Activated B cell treated with CpG ODN at 0.5 μM for 24 hours (primary cell): Measurements from ENCODE around the gene DGKB. TPM values are rescaled to one million over a fixed set of nuclear protein-coding genes. Genes with fewer than 3 reads are reported as not detected.

Experiments
- ATAC-seq: fragments of 200-7000 bp; cut with Tn5 transposase; one replicate; pipeline ENCODE4 v1.10.0; 2021; ENCODE audit warnings: low read depth, mild to moderate bottlenecking, moderate library complexity
- CTCF ChIA-PET: fragments of 350-600 bp; sonication (Branson Sonifier 250); formaldehyde crosslinking; loops from one replicate; lab custom pipeline; 2021; ENCODE audit warnings: antibody characterized with exemption; lab: Charles Lee
- POLR2A ChIA-PET: fragments of 350-600 bp; sonication (Branson Sonifier 250); formaldehyde crosslinking; loops from one replicate; lab custom pipeline; 2021; ENCODE audit warnings: antibody characterized with exemption; lab: Charles Lee
- DNase-seq: peaks from one replicate; pipeline ENCODE4 v3.0.0; 2022
- H3K27ac Mint-ChIP-seq: one replicate; pipeline ENCODE4 v1.8.0; 2020; ENCODE audit warnings: mixed read lengths
- H3K27me3 Mint-ChIP-seq: one replicate; pipeline ENCODE4 v1.8.0; 2021; ENCODE audit warnings: mixed read lengths
- H3K36me3 Mint-ChIP-seq: one replicate; pipeline ENCODE4 v1.8.0; 2021; ENCODE audit warnings: low read depth, mixed read lengths
- H3K4me1 Mint-ChIP-seq: one replicate; pipeline ENCODE4 v1.8.0; 2021; ENCODE audit warnings: mixed read lengths
- H3K4me3 Mint-ChIP-seq: one replicate; pipeline ENCODE4 v1.8.0; 2020; ENCODE audit warnings: mild to moderate bottlenecking, mixed read lengths
- H3K9me3 Mint-ChIP-seq: one replicate; pipeline ENCODE4 v1.8.0; 2020; ENCODE audit warnings: mixed read lengths
- CTCF ChIP-seq: fragments of 200-600 bp; IDR thresholded peaks from one replicate; pipeline ENCODE4 v1.8.0; 2022; ENCODE audit warnings: antibody characterized with exemption, mild to moderate bottlenecking
- intact Hi-C: fragments of 100-400 bp; cut with micrococcal nuclease; formaldehyde crosslinking; loops from one replicate; pipeline ENCODE4 v1.15.1; 2024
- total RNA-seq: library from RNA; stranded (reverse); gene quantifications from 2 replicates; pipeline ENCODE4 v1.2.3, GENCODE V29; 2022

DGKB gene
- total RNA-seq, 1 donor from 2014 or later: not detected

GRCh38 chr7:14258441-14258840 lies 644.1 kb downstream of the DGKB start:
- ChIA-PET CTCF (no interaction called here), POLR2A (no interaction called here)
- peaks cover 5% of the 10 kb centered on the region for H3K9me3 Mint-ChIP-seq
- H3K36me3 Mint-ChIP-seq: no peaks in the 10 kb centered on the region
- no peaks in the 10 kb centered on the region for H3K27me3 Mint-ChIP-seq
- H3K4me1 Mint-ChIP-seq: no peaks in the 10 kb centered on the region
- no peak overlapping the region for H3K27ac Mint-ChIP-seq
- DNase-seq: no peak
- no peak overlapping the region for H3K4me3 Mint-ChIP-seq
- intact Hi-C loops: no loop called here
- TF ChIP-seq CTCF: no peak
- ATAC-seq: no peak

- intact Hi-C loops: no loop called here
- Mint-ChIP-seq H3K27me3 (no peaks in the 10 kb centered on the region), H3K36me3 (no peaks in the 10 kb centered on the region), H3K9me3 (peaks cover 2% of the 10 kb centered on the region), H3K27ac (no peak overlapping the region), H3K4me3 (no peak overlapping the region), H3K4me1 (no peaks in the 10 kb centered on the region)
- ChIA-PET POLR2A (no interaction called here), CTCF (no interaction called here)
- DNase-seq (no peak), ATAC-seq (no peak)
- no peak for TF ChIP-seq CTCF
Measured at GRCh38 chr7:14252458-14252857, 650.1 kb downstream of the DGKB start.

GRCh38 chr7:14242175-14242574 lies 660.4 kb downstream of the DGKB start:
- Mint-ChIP-seq H3K9me3 (peaks cover 3% of the 10 kb centered on the region), H3K27ac (no peak overlapping the region), H3K4me1 (no peaks in the 10 kb centered on the region), H3K27me3 (no peaks in the 10 kb centered on the region), H3K4me3 (no peak overlapping the region), H3K36me3 (no peaks in the 10 kb centered on the region)
- no peak for ATAC-seq
- no peak for DNase-seq
- intact Hi-C loops: no loop called here
- POLR2A ChIA-PET: no interaction called here
- TF ChIP-seq CTCF: no peak
- CTCF ChIA-PET: no interaction called here

GRCh38 chr7:14236834-14237233 lies 665.7 kb downstream of the DGKB start:
- DNase-seq (no peak), ATAC-seq (no peak)
- Mint-ChIP-seq H3K27me3 (no peaks in the 10 kb centered on the region), H3K27ac (no peak overlapping the region), H3K36me3 (no peaks in the 10 kb centered on the region), H3K4me3 (no peak overlapping the region), H3K9me3 (no peaks in the 10 kb centered on the region), H3K4me1 (no peaks in the 10 kb centered on the region)
- intact Hi-C loops: no loop called here
- CTCF ChIA-PET: no interaction called here
- no peak for TF ChIP-seq CTCF
- POLR2A ChIA-PET: no interaction called here

GRCh38 chr7:14235056-14235455 lies 667.5 kb downstream of the DGKB start:
- CTCF ChIA-PET: no interaction called here
- intact Hi-C loops: no loop called here
- Mint-ChIP-seq H3K9me3 (peaks cover 2% of the 10 kb centered on the region), H3K27ac (no peak overlapping the region), H3K27me3 (no peaks in the 10 kb centered on the region), H3K4me3 (no peak overlapping the region), H3K36me3 (no peaks in the 10 kb centered on the region), H3K4me1 (no peaks in the 10 kb centered on the region)
- POLR2A ChIA-PET: no interaction called here
- DNase-seq (no peak), ATAC-seq (no peak)
- TF ChIP-seq CTCF: no peak
